Activated CD4-positive, alpha-beta T cell treated with anti-CD3 and anti-CD28 coated beads, Interleukin-2, Interleukin-4, amounts not matched to agents 100 ng/mL and 50 ng/mL, durations not matched to agents 16 hours and 8 hours (primary cell): Measurements from ENCODE around the gene HPSE2.
"Not testable (repeated sequence)": the region's sequence is repeated elsewhere in the genome, so short reads cannot be mapped to it uniquely, and the experiment has no call there.

ENCODE experiments used
- DNase-seq: peaks from one replicate; pipeline ENCODE4 v3.0.0-alpha.2; 2020; ENCODE audit warnings: low spot score

HPSE2 gene

GRCh38 chr10:99005254-99005653, 230.4 kb downstream of the HPSE2 start:
- no peak for DNase-seq

- no peak for DNase-seq
Observed at GRCh38 chr10:99004738-99005137, 230.9 kb downstream of the HPSE2 start.

- no peak for DNase-seq
Observed at GRCh38 chr10:99002392-99002791, 233.3 kb downstream of the HPSE2 start.

GRCh38 chr10:98997596-98997995, 238.1 kb downstream of the HPSE2 start:
- DNase-seq, result no peak

- no peak for DNase-seq
Observed at GRCh38 chr10:98994030-98994429, 241.6 kb downstream of the HPSE2 start.

- DNase-seq, result not testable (repeated sequence)
Observed at GRCh38 chr10:98983751-98984150, 251.9 kb downstream of the HPSE2 start.

GRCh38 chr10:98980353-98980752, 255.3 kb downstream of the HPSE2 start:
- DNase-seq, result no peak

- no peak for DNase-seq
Observed at GRCh38 chr10:98971464-98971863, 264.2 kb downstream of the HPSE2 start.

- DNase-seq, result no peak
Observed at GRCh38 chr10:98967601-98968000, 268.1 kb downstream of the HPSE2 start.

GRCh38 chr10:98963608-98964007, 272.0 kb downstream of the HPSE2 start:
- DNase-seq, result no peak

- no peak for DNase-seq
Observed at GRCh38 chr10:98959379-98959778, 276.3 kb downstream of the HPSE2 start.

GRCh38 chr10:98957801-98958200, 277.9 kb downstream of the HPSE2 start:
- DNase-seq, result no peak

GRCh38 chr10:98956576-98957260, 278.9 kb downstream of the HPSE2 start:
- DNase-seq, result no peak

GRCh38 chr10:98953251-98953650, 282.4 kb downstream of the HPSE2 start:
- DNase-seq, result no peak

GRCh38 chr10:98951269-98952000, 284.2 kb downstream of the HPSE2 start:
- no peak for DNase-seq

- DNase-seq, result no peak
Observed at GRCh38 chr10:98950106-98950505, 285.5 kb downstream of the HPSE2 start.

- no peak for DNase-seq
Observed at GRCh38 chr10:98949306-98949705, 286.3 kb downstream of the HPSE2 start.

- DNase-seq, result no peak
Observed at GRCh38 chr10:98943681-98944080, 292.0 kb downstream of the HPSE2 start.

- DNase-seq, result no peak
Observed at GRCh38 chr10:98929709-98930108, 305.9 kb downstream of the HPSE2 start.

GRCh38 chr10:98925651-98926050, 310.0 kb downstream of the HPSE2 start:
- DNase-seq, result no peak

GRCh38 chr10:98924526-98924925, 311.1 kb downstream of the HPSE2 start:
- no peak for DNase-seq

- no peak for DNase-seq
Observed at GRCh38 chr10:98921316-98921715, 314.3 kb downstream of the HPSE2 start.

GRCh38 chr10:98920807-98921206, 314.8 kb downstream of the HPSE2 start:
- no peak for DNase-seq

- no peak for DNase-seq
Observed at GRCh38 chr10:98920360-98920759, 315.3 kb downstream of the HPSE2 start.
